OCI-M2 (cell line): Measurements from ENCODE around the gene CERS6.
"Not testable (repeated sequence)": the region's sequence is repeated elsewhere in the genome, so short reads cannot be mapped to it uniquely, and the experiment has no call there.

Source experiments
- DNase-seq: peaks from one replicate; lab custom pipeline; 2025; ENCODE audit not compliant: unreplicated experiment; lab: John Stamatoyannopoulos, UW

Gene CERS6

DNA sequence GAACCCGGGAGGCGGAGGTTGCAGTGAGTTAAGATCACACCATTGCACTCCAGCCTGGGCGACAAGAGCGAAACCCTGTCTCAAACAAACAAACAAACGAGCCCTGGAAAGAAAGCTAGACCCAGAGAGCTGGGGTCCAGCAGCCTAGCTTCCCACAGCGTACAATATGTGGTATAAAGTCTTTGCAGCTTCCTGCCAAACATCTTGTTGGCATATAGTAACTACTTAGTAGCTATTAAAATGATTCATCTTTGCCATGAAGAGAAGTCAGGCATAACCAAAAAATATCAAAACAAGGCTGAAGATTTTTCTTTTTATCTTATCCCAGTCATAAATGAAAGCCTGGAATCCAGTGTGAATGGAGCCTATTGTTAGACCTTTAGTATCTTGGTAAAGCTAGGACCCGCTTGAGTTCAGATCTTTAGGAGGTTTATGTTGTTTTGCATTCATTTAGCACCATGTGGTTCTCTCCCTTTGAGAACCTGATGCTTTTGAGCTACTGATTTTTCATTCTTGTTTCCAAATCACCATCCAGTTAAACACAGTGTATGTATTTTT is 206.7 kb downstream of the CERS6 start:
- DNase-seq, result no peak

DNA sequence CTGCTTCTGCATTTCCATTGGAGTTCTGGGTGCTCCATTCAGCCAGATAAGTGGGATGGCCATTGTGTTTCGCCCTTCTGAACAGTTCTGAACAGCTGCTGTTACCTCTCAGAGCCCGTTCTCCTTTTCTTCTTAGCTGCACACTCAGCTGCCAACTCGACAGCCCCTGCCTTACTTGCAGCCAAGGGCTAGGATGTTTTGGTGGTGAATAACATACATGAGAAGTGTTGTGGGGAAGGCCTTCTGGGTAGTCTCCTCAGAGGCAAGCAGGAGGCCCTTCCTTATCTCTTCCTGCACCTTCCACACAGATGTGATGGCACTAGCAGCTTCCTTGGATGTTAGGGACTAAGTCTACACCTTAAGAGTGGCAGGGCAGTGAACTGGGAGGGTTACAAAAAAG is 207.9 kb downstream of the CERS6 start:
- DNase-seq, result no peak

DNA sequence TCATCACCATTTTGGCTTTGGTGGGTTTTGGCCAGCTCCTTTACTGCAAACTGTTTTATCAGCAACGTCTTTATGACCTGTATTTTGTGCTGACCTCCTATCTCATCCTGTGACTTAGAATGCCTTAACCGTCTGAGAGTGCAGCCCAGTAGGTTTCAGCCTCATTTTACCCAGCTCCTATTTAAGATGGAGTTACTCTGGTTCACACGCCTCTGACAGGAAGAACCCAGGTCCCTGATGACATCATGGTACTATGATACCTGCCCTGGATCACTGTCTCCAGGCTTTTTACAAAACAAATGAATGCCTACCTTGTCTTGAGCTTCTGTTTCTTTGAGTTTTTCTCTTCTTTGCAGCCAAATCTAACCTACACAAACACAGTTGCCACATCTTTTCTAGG is 208.6 kb downstream of the CERS6 start:
- DNase-seq, result not testable (repeated sequence)

DNA sequence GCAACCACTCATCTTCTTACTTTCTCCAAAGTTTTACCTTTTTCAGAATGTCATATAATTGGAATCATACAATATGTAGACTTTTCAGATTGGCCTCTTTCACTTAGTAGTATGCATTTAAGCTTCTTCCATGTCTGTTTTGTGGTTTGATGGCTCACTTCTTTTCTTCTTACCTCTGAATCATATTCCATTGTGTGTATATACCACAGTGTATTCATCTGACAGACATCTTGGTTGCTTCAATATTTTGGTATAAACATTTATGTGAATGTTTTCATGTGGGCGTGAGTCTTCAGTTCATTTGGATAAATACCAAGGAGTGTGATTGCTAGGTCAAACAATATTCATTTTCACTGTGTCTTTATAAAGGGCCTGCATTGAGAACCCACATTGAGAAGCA is 210.3 kb downstream of the CERS6 start:
- no peak for DNase-seq

DNA sequence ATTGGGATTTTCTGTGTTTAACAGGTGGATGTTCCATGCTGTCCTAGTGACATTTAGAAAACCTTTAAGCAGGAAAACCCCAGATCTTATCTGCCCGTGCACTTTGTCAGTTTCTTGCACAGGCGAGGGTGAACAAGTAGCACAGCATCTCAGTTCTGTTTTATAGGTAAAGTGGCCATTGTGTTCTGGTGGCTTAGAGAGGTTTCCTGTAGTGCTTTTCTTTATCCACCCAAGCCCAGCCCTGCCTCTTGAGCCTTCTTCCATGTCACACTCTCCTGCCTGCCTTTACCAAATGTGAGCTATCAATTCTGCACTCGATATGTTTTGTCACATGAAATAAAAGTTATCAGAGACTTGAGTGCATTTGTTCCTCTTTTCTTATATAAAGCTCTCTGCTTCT is 211.1 kb downstream of the CERS6 start:
- no peak for DNase-seq

DNA sequence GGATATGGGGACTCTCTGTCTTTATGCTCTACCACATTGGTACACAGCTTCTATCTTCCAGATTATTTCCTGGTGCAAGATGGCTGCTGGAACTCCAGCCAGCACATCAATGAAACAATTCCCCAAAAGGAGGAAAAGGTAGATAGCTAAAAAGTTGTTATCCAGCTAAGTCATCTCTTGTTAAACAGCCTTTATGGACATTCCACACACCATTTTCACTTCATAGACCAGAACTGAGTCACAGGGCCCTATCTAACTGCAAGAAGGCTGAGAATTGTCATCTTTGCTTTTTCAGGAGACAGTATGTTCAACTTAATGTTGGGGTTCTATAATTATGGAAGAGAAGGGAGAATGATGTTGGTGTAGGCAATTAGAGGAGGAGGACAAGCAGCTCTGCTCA is 213.1 kb downstream of the CERS6 start:
- no peak for DNase-seq

DNA sequence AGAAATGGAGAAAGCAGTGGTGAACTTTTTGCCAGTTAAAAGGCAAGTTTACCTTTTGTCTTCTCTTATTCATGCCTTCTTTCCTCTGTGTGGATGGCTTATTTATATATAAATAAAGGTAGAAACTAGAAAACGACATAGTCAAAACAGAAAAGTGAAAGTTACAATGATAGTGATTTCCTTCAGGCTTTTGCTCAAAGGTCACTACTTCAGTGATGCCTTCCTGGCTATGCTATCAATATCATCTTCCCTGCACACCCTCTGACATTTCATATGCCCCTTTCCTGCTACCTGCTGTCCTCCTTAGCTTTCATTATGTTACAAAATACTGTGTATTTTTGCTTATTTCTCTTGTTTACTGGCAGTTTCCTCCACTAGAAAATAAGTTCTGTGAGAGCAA is 214.4 kb downstream of the CERS6 start:
- no peak for DNase-seq

DNA sequence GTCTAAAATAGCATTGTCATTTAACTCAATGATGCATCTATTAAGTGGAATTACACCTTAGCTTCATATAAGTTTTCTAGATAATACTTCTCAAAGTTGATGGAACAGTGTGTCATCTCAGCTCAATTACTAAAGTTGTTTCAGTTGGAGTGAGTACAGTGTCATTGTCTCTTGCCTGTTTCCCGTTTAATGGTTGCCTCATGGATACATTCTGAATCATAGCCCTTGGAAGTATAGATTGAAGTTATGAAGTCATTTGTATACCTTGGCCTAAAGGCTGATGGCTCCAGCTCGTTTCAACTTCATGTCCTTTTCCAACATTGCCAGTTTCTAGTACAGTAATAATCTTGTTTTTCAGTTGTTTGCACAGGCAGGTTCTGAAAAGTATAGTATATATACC is 215.9 kb downstream of the CERS6 start:
- DNase-seq, result no peak

DNA sequence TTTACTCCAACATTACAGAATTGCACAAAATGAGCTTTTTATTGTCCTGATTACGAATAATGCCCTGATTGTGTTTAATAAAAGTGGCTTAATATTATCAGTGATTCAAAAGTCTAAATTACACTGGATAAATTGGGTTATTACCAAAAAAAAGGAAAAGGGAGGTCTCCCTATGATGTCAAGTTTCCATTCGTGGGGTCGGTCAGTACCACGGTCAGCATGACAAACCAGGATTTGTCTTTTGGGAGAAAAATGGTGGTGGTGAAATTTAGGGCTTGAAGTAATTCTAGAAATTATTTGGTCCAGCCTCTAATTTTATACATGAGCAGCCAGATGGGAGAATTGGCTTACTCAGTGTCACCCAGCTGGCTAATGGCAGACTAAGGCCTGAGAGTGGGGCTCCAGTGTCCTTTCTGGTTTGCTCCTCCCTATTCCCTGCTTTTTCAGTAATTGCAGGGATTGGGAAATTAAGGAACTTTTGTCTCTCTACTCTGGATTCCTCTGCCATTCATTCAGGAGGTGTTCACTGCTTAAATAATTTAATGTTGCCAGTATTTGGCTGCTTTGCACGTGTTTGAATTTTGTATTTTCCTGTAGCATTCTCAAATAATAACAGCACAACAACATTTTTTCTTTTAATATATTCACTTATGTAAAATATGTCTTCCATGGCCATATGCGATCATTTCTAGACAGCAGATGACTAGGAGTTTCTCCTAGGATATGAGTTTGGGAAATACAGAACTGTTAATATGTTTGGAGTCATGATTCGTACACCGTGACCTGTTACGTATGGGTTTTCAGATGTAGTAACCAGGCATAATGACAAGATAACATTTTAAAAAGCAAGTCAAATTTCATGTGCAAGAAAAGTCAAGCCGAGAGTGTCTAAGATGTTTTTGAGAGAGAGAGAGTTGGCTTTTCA is 217.5 kb downstream of the CERS6 start:
- no peak for DNase-seq

DNA sequence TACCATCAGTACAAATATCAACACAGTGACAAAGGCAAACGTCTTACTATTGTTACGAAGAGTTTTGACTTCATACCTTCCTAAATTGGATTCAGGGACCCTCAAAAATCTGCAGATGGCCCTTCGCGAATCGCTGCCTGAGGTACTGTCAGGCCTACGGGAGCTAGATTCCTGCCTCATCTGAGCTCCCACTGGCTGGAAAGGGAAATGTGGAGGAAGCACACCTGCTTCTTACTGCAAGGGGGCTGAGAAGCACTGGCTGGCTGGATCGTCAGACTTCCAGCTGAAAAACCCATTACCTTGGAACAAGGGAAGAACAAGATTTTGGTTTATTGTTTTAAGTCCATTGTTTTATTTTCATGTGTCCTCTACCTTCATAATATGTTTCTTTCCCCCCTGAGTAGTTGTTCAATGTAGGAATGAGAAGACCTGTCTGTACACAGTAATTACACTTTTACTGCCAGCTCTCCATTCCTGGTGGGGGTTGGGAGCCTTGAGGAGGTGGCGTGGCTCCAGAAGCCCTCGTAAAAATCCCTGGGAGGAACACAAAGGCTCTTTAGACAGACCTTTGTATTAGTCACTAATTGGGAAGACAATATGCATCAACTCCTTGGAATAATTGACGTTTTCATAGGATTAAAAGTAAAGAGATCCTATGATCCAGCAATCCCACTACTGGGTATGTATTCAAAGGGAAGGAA is 222.2 kb downstream of the CERS6 start:
- no peak for DNase-seq

DNA sequence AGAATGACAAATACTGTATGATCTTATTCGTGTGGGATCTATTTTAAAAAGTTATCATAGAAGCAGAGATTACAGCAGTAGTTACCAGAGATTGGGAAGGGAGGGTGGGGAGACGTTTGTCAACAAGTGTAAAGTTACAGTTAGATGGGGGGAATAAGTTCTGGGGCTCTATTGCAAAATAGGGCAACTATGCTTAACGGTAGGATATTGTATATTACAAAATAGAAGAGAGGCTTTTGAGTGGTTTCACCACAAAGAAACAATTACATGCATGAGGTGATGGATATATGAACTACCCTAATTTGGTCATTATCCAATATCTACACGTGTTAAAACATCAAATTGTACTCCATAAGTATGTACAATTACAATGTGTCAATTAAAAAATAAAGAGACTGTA is 223.0 kb downstream of the CERS6 start:
- DNase-seq, result no peak

DNA sequence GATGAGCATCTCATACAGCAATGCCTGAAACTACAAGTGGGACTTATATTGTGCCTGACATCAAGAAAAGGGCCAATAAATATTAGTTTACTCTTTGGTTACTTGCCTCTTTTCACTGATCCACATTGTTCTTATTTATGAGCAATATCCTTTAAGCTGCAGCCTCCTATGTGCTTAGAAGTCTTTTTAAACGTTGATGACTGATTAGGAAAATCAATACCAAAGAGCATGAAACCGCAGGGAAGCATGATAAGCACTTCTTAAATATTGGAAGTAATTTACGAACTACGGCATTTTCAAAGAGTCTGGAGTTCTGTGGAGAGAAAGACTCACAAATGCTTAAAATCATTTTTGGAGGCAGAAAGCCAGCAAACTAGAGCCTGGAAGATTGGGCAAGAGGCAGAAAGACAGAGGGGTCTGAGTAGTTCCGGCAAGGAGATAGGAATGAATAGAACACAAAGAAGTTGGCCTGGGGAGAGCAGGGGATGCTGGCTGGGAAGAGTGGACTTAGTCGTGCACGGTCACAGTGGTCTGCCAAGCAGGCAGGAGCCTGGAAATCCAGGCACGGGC is 223.8 kb downstream of the CERS6 start:
- no peak for DNase-seq

DNA sequence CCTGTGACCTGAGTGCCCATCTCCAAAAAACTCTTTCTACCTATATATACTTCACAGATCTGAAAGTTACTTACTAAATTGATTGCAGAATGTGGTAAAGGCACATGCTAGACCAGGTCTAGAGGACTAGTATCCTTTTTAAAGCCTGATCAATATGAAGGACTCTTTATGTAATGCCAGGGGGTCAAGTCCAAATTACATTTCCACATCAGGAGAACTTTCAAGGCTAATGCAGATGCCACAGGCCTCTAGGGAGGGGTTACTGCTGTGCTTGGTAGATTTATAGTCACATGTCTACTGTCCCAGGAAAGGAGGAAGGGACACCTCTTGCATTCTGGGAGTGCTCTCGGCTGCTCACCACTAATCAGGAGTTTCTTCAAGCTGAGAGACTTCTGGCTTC is 227.9 kb downstream of the CERS6 start:
- DNase-seq, result no peak

DNA sequence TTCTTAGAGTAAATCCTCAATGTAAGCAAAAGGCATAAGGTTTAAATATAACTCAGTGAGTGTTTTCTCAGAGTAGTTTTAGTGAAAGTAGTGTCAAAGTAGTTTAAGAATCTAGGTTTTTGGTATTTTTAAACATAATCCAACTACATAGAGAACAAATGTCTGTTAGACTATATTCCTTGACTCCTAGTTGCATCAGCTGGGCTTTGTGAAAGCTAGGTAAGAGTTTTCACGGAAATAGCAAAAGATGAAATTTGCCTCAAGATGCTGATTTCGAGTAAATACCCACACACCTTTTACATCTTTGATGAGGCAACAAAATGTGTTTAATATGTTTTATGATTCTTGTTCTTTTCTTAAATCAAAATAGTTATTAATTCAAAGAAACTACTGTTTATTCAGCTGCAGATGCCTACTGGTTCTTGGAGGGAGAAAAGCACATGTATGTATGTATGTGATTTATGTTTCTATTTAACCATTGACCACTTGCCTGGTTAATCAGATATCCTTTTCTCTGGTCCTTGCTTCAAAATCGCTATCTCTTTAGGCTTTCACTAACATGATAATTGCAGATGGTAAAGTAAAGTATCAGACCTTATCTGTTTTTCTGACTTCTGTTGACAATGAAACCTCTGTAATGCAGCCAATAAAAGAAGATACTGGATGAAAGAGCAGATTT is 229.0 kb downstream of the CERS6 start:
- no peak for DNase-seq

DNA sequence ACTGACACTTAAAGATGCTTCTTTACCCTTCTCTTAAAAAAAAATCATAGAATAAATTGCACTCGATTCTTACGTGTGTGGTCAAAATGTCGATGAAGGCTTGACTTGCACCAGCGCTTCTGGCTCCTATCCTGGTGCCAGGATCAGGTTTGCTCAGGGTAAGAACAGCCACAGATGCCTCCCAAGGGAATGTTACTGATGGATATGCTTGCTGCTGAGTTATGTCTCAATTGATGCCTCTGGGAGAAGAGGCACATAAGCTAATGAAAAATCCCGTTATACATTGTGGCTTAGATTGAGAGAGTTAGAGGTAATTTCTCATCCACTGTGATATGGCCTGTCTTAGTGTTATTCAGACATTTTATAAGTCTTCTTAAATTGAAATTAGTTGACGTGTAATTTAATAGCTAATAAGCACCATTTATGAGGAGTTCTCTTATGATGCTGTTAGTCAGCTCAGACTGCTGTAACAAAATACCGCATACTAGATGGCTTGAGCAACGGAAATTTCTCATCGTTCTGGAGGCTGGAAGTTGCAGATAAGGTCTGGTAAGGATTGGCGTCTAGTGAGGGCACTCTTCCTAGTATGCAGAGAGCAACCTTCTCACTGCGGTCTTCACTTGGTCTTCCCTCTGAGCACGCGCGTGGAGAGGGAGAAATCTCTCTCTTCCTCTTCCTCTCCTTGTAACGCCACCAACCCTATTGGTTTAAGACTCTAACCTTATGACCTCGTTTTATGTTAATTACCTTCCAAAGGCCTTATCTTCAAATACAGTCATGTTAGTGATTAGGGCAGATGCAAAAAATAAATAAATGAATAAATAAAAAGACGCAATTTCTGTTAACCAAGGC is 229.8 kb downstream of the CERS6 start:
- DNase-seq, result no peak

DNA sequence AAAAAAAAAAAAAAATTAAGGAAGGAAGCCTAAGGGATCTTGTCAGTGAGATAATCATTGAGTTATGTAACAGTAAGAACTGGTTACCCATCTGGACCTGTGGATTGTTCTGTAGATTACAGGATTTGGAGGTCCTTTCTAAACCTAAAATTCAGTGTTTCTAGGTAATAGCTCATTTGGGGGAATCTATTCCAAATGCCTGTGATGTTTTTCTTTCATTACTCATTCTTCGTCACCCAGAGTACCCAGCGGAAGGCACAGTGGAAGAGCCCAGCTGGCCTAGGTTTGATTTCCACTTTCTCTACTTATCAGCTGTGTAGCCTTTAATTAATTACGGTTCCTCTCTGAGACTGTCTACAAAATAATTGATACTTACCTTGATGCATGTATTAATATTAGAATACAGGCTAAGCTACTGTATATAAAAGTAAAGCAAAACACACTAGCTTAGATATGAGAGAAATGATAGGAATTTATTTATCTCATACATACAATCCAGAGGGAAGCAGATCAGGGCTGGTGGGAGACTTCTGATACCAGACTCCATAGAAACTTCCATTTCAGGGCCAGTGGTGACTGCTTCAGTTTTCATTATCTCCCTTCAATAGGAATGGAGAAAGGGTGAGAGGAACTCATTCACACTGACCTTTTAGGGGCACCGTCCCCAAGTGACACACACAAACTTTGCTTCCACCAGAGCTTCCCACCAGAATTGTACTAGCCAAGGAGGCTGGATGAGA is 230.6 kb downstream of the CERS6 start:
- DNase-seq, result no peak

DNA sequence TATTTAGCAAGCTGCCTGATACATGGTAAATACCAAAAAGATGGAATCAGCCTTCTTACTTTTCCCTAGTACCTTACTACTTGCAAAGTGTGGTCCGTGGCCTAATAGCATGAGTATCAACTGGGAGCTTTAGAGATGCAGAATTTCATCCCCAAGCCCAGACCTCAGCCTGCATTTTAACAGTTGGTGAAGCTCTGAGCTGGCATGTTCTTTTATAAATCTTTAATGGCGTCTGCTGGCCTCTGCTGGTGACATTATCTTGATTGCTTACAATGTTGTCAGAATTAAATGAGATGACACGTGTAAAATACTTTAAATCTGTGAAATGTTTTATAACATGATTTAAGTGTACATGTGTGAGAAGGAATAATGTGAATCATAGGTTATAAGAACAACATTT is 231.2 kb downstream of the CERS6 start:
- DNase-seq, result no peak

DNA sequence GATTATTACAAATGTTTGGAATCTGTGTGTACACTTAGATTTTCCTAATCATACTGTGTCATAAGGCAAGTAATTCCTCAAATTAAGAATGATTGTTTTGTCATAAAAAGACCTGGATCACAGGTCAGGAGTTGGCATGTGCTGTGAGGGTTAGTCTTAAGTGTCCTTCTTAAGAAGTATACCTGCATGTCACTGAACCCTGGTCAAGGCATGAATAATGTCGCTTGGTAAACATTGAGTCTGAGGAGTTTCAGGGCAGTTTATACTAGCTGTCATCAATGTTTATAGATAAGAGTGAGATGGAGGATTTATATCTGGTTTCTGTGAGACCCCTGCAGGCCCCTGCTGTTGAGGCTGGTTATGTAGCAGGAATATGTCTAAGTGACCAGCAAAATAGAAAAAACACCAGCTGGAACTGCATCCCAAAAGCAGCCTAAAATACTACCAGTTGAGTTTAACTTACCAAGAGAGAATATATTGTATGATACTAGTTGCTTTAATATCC is 234.4 kb downstream of the CERS6 start:
- DNase-seq, result no peak

DNA sequence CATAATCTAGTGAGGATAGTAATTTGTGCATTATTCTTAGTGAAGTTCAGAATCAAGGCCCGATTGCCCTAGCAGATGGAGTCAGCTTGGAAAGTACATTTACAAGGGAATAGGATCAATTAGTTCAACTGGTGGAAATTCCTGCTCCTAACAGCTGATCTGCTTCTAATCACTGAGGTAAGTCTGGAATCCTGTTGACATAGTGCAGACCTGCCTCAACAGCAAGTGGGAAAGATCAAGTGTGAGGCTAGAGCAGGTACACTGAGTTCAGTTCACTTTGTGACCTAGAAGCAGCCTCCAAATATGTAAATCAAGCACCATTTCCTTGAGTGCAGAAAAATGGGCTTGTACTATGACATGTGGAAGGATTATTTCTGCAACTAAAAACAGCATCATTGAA is 235.1 kb downstream of the CERS6 start:
- no peak for DNase-seq
